HG02798 (cell line): ENCODE results near the gene MMP25.

ENCODE experiments used
- ATAC-seq: cut with Tn5 transposase; IDR thresholded peaks from one replicate; pipeline ENCODE4 v1.9.1; 2021; ENCODE audit warnings: mild to moderate bottlenecking; ENCODE audit not compliant: unreplicated experiment, poor library complexity

Gene MMP25

DNA sequence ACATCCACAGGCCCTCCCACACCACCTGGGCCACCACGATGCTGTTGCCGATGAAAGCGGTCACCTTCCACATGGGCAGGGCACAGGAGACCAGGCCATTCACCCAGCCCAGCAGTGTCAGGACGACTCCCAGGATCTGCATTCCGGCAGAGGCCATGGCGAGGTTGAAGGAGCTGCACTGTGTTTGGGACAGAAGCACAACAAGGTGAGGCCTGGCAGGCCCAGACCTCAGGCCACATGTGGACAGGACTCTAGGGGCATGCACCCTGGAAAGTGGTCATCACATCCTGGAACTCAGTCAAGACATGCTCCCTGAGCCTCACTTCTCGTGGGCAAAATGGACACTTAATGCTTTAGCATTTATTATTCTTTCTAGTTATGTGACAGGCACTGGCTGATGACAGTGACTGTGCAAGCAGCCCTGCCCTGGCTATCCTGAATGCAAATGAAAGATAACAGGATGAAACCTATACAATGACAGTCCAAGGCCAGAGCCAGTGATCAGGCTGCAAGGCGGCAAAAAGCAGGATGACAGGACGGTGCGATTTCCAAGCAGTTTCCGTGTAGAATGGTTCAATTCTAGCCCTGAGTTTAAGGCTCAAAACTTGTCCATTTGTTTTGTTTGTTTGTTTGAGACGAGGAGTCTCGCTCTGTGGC is 30.4 kb upstream of the MMP25 start:
- ATAC-seq: no peak

GRCh38 chr16:3017344-3017743 is 29.0 kb upstream of the MMP25 start:
- ATAC-seq: no peak

- no peak for ATAC-seq
Measured at GRCh38 chr16:3017794-3018506, 28.4 kb upstream of the MMP25 start, which contains the start of gene CLDN6. Gene CLDN6 (minus strand): TSS chr16:3018183. CDS start chr16:3016021, 2,162 bp downstream.

- ATAC-seq: no peak
Measured at GRCh38 chr16:3019594-3020246, 26.6 kb upstream of the MMP25 start.

- ATAC-seq: peak; percentile 26
Measured at GRCh38 chr16:3020247-3020603, 26.1 kb upstream of the MMP25 start, which contains the start of gene TNFRSF12A. Gene TNFRSF12A (plus strand): TSS chr16:3020368. CDS start chr16:3020398, 30 bp downstream.

DNA sequence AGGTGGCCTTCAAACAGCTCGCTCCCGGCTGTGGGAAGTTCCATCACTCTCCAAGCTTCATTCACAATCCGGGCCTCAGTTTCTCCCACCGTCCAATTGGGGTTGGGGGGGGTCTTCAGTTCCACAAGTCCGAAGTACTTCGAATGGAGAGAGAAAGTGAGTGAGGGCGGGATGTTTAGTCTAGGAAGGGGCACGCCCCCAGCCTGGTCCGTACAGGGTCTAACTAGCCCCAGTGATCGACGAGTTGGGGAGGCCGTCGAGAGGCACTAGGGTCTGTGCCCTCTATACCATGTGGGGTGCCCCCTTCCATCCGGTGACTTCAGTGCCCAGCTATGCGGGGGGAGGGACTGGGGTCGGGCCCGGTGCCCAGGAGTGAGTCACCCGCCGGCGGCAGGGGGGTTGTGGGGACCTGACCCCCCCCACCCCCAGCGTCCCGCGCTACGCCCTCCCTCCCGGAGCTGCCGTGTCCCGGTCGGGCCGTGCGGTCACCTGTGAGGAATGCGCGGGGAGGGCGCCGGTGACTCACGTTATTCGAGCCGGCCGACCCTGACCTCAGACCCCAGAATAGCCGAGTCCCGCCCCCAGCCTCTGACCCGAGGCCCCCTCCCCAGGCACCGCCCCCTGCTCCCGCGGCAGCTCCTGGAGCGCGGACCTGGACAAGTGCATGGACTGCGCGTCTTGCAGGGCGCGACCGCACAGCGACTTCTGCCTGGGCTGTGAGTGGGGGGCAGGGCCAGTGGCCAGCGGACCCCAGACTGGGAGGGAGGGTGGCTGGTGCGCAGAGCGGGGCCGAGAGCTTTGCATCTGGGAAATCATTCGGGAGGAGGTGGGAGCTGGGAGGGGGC is 25.5 kb upstream of the MMP25 start:
- ATAC-seq: no peak

DNA sequence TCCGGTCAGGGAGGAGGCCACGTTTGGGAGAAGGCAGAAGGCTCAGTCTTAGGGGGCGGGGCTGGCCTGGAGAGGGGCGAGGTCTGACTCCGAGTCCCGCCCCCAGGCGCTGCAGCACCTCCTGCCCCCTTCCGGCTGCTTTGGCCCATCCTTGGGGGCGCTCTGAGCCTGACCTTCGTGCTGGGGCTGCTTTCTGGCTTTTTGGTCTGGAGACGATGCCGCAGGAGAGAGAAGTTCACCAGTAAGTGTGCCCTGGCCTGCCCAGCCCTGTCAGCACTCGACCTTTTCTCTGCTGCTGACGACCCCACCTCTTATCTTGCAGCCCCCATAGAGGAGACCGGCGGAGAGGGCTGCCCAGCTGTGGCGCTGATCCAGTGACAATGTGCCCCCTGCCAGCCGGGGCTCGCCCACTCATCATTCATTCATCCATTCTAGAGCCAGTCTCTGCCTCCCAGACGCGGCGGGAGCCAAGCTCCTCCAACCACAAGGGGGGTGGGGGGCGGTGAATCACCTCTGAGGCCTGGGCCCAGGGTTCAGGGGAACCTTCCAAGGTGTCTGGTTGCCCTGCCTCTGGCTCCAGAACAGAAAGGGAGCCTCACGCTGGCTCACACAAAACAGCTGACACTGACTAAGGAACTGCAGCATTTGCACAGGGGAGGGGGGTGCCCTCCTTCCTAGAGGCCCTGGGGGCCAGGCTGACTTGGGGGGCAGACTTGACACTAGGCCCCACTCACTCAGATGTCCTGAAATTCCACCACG is 24.7 kb upstream of the MMP25 start:
- ATAC-seq: no peak

DNA sequence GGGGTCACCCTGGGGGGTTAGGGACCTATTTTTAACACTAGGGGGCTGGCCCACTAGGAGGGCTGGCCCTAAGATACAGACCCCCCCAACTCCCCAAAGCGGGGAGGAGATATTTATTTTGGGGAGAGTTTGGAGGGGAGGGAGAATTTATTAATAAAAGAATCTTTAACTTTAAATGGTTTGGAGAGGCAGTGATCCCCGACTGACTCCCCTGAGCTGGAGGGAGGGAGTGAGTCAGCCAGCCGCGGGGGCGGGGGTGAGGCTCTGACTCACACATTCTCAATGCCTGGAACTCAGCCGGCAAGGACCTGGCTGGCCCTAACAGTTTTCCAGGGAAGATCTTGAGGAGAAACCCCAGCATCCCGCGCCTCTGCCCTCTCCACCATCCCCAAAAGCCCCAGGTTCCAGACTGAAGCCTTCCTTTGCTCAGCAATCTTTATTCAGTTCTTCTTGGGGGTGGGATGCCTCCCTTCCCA is 24.1 kb upstream of the MMP25 start:
- ATAC-seq: no peak

GRCh38 chr16:3022684-3023414 is 23.5 kb upstream of the MMP25 start:
- ATAC-seq: no peak

- ATAC-seq: no peak
Measured at GRCh38 chr16:3023415-3023668, 23.0 kb upstream of the MMP25 start.

DNA sequence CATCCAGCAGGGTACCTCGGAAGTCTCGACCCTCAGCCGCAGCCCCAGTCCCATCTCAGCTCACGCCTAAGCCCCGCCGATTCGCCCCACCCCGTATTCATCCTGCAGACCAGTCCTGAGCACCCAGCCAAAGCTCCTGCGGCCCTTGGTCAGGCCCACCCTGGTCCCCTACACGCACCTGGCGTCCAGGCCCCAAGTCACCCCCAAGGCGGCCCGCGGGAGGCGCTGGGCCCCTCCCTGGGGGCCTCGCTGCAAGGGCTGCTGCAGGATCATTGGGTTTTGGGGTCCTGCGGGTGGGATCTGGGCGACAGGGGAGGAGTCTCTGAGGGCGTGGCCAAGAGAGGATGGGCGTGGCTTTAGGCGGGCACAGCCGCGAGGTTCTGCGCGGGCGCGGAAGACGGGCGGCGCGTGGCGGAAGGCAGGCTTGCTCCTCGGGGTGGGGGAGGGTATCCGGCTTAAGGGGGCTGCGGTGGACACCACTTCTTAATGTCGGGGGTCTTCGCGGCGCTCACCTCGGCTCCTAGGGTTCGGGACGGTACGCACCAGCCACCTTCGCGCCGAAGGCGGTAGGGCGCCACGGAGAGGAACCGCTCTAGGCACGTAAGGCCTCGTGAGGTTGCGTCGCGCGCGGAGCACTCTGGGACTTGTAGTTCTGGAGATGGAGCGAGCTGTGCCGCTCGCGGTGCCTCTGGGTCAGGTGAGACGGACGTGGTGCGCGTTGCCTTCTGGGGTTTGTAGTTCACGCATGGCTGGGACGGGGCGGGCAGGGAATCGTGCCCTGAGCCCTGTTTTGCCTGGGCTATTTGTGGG is 22.5 kb upstream of the MMP25 start, which contains the start of the genes HCFC1R1 and THOC6:
HCFC1R1 (minus strand) TSS at position 274 of the 810 bp plus-strand sequence; CDS start at position 273, 1 bp downstream.
THOC6 (plus strand) TSS at position 367 of the 810 bp plus-strand sequence; CDS start at position 659, 292 bp downstream.
- peak; percentile 80 for ATAC-seq

DNA sequence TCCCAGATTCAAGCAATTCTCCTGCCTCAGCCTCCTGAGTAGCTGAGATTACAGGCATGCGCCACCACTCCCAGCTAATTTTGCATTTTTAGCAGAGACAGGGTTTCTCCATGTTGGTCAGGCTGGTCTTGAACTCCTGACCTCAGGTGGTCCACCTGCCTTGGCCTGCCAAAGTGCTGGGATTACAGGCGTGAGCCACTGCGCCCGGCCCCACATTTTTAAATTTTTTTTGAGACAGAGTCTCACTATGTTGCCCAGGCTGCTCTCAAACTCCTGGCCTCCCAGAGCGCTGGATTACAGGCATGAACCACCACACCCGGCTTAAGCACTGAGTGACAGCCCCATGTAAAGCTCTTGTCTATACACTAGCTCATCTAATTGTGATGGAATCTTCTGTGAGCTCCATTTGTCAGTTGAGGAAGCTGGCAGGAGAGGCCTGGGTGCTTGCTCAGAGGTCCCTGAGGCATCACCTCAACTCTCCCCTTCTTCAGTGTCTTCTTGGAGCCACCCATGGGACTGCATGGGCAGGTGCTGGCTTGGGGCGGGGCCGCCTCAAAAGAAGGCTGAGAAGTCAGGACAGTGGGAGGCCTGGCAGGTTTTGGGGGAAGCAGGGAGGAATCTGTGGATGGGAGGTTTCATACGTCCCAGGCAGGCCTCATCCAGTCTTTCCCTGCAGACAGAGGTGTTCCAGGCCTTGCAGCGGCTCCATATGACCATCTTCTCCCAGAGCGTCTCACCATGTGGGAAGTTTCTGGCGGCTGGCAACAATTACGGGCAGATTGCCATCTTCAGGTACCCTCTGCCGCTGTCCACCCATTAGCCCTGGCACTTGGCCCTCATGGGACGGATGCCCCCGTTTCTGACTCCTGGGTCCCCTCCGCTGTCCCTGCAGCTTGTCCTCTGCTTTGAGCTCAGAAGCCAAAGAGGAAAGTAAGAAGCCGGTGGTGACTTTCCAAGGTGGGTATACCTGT is 21.0 kb upstream of the MMP25 start:
- ATAC-seq: no peak

DNA sequence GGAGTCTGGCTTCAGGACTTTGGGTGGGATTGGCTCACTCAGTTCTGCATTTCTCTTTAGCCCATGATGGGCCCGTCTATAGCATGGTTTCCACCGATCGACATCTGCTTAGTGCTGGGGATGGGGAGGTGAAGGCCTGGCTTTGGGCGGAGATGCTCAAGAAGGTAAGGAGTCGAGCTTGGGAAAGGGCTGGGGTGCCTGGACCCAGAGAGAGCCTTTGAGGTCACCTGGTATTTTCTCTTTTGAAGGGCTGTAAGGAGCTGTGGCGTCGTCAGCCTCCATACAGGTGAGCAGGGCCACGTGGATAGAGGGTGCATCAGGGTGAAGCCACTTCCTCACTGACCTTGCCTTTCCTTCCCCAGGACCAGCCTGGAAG is 20.4 kb upstream of the MMP25 start:
- ATAC-seq: no peak

- ATAC-seq: no peak
Measured at GRCh38 chr16:3026609-3027488, 19.5 kb upstream of the MMP25 start.

DNA sequence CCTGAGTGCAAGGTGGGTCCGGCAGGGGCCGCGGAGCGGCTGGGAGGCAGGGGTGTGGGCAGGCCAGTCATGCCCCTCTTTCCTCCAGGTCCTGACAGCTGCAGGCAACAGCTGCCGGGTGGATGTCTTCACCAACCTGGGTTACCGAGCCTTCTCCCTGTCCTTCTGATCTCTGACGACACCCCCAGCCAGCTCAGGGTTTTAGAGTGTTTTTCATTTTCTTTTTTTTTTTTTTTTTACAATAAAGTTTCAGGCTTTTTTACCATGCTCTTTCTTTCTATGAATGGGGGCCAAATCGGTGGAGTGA is 18.9 kb upstream of the MMP25 start:
- ATAC-seq: no peak

GRCh38 chr16:3027983-3028715 is 18.2 kb upstream of the MMP25 start:
- peak; percentile 35 for ATAC-seq
